ENCODE data around the gene NFASC.

Gene NFASC

DNA sequence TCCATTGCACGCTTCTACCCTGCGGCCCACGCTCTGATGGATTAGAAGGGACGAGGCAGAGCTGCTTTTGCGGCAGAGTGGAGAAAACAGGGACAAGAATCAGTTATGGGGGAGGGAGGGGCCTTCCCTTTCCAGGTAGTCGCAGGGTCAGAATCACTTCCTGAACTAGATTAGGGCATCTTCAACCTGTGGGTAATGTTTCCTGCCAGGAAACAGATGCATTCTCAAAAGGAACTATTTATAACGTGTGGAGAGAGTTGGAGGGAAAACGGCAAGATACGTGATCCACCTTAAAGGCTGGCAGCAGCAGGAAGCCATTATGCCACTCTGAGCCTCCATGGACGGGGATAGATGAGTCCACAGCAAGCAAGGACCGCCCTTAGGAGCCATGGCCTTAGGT is 112.5 kb downstream of the NFASC start:
- no peak for DNase-seq (ENCODE audit: low read depth in 3 of 3)

DNA sequence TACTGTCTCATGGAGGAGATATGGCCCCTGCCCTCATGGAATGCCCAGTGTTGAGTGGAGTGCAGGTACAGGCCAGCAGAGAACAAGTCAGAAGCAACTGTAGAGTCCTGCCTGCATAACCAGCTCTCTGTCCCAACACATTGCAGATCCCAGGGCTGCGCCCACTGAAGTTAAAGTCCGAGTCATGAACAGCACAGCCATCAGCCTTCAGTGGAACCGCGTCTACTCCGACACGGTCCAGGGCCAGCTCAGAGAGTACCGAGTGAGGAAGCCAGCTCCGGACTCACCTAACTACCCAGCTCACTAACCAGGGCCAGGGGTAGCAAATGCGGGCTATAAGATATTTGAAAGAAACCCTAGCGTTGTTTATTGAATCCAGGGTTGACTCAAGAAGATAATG is 113.2 kb downstream of the NFASC start:
- no peak for DNase-seq (ENCODE audit: low read depth in 3 of 3)

DNA sequence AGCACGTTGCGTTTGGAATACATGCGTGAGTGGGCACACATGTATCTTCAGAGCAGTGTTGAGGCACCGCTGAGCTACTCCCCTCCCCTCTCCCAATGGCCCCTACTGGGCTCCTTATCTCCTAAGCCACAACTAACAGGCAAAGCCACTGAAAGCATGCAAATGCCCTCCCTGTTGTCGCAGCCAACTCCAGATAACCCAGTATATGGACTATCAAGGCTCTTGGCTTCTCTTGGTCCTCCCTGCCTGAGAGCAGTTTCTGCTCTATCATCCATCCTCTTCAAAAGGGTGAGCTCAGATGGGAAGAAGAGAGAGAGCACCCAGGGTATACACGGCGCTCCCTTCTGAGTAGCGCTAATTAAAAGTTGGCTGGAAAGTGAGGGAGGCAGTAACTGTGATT is 113.8 kb downstream of the NFASC start:
- DNase-seq (ENCODE audit: low read depth in 3 of 3) = no peak

DNA sequence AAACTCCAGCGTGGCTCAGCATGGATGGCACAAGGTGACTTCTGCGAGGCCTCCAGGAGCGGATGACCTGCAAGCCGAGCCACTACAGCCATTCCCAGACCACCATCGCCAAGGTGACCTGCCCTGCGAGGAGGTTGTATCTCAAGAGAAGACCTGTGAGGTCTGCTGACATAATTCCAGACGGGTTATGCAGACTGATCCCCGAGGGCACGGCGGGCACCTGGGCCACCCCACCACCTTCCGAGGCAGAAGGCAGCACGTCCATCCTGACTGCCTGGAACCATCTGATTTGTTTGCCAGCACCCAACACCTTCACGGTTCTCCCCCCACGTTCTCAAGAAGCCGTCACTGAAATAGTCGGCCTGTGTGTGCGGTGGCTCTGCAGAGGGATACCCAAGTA is 115.5 kb downstream of the NFASC start:
- DNase-seq (ENCODE audit: low read depth in 3 of 3) = no peak

DNA sequence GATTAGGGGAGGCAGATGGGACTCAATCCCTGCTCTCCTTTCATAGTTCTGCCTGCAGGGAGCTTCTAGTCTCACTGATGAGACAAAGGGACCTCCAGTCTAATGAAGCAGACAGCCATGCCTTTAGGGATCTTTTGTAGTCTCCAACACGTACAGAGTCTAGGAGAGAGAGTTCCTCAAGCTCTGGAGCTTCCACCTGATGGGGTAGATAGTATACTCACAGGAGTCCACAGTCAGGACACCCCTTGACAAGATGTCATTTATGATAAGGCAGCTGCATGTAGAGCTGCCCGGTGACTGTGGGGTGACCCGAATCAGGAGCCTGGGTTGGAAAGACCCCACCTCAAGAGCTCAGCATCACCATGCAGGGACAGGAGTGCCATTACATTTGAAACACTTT is 117.0 kb downstream of the NFASC start:
- DNase-seq (ENCODE audit: low read depth in 3 of 3) = no peak

DNA sequence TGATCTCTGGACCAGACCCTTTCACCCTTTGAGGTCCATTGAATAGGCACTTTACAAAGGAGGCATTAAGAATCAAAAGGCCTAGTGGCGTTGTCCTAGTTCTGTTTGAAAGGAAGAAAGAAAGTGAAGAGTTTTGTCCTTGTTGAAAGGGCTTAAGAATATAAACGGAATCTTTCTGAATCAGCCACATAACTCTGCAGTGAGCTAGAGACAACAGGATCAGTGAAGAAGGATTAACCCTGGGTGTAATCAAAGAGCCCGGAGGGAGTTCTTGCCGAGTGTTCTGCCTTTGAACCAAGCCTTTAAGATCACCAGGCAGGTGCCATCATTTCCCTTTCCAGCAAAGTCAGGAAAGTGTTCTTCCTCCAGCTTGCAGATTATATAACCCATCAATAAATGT is 117.5 kb downstream of the NFASC start:
- no peak for DNase-seq (ENCODE audit: low read depth in 3 of 3)

DNA sequence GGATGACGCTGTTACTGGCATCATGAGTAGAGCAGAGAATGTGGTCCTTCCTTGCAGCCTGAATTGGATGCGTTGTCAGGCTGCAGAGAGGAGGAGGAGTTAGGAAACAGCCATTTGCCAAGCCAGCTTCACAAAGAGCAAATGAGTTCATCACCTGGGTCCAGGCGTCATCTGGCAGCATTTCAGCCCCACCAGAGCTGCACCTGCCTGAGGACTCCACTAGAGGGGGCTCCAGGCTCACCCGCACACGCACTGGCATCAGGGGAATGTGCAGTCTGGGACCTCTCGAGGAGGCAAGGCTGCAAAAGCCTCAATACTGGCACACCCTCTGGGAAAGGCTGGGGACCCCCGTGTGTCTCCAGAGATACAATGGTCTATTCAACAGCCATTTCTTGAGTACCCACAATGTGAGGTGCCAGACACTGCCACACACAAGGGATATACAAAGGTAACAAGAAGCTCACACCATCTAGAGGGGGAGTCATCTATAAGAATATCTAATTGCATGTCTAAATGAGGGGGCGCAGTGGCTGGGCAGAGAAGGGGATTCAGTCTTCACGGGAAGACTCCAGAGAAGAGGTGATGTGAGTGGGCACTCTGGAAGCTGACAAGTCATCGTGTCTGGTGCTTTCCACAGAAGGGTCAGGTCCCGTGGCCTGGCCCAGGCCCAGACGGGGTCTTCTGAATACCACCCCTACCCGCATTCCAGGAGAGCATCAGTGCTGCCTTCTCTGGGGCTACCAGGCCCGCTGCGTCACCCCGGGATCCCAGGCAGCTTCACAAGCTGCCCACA is 118.8 kb downstream of the NFASC start:
- peak in 2 of 3 experiments; percentile 27 to 55 for DNase-seq (ENCODE audit: low read depth in 3 of 3)

DNA sequence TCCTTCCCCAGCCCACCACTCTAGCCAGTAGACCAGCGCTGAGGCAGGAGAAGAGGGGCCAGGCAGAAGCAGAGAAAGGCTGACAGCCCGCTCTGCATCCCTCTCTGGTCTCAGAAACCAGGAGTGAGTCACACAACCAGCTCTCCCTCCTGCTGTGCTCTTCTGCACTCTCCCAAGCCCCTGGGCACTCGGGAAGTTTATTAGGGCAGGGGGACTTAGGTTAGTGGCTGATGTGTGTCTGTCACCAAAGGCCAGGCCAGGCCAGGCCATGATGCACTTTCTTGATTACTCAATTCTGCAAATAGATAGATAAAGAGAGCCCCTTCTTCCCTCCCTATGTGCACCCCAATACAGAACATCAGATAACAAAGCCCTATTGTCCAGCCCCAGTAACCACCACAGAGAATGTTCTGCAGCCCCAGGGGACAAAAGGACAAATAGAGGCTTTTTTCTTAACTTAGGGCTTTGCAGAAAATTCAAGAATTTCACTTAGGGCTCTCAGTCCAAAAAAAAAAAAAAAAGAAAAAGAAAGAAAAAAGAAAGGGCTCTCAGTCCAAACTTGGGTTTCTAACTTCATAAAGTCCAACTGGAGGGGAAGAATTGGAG is 119.5 kb downstream of the NFASC start:
- no peak for DNase-seq (ENCODE audit: low read depth in 3 of 3)

DNA sequence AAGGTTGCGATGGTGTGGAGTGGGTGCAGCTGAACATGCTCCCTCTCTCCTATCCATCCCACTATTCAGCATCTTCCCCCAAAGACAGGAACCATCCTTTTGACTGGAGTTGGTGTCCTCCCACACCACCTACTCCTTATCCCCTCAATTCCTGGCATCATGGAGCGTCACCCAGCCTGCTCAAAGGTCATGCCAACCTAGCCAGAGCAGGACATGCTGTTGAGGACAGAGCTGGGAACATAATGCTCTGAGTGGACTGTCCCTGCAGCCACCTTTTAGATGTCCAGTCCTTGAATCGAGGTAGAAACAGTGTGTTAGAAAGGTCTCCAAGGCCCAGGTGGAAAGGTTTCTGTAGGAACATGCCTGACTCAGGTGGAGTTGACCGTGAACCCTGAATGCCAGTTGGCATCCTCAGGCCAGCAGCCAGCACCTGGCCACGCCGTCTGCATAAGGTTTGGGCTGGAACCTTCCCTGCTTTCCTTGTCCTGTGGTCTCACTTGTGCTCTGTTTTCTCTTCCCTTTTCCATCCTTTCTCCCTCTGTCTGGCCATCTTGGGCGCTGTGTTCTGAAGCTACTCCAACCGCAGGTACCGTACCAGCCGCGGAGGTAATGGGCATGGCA is 120.2 kb downstream of the NFASC start:
- no peak for DNase-seq (ENCODE audit: low read depth in 3 of 3)

DNA sequence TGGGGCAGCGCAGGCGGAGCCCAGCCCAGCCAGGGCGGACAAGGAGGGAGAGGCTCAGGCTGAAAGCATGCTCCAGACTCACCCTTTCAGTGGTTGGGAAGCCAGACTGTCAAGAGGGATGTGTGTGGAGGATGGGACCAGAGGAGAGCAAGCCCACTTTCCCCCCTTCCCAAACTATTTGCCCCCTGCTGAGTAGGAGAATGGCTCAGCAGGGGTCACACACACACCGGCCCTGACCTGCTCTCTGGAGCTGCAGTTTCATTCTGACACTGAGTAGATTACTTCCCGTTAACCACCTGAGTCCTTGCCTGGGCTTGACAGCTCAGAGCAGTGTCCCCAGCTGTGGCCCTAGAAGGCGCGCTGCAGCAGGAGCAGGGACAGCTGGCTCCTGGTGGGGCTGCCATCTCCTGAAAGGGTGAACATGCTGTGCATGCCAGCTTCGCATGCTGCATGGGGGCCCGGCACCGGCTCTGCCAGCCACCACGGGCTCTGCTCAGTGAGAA is 120.7 kb downstream of the NFASC start:
- no peak for DNase-seq (ENCODE audit: low read depth in 3 of 3)

DNA sequence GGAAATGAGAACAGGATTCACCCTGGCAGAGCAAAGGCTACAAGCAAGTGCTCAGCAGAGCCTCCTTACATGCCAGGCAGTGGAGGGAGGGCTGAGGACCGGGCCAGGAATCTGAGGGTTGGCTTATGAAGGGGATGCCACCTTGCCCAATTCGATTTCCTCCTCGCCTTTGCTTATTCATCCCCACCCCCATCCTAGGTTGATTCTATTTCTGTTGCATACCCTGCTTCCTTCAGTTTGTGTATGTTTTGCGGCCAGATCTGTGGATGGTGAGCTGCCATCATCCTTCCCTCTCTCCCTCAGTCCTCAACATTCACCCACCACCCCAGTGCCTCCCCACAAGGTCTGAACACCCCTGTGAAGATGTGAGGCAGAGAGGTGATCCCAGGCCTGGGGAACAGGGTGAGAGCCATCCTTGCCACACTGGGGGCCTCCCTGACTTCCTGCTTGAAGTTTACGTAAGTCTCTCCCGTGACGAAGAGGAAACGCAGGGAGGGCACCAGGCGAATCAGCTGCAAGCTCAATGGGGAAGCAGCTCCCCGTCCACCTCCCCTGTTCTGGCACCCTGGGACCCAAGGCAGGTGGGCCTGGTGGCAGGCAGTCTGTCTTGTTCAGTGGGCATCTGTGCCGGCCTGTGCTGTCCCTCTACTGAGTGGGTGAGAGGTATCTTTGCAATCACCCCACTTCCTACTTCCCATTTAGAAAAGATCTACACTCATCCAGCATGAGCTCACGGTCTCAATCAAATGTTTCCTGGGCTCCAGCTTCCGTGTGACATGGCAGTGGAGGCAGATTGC is 121.7 kb downstream of the NFASC start:
- DNase-seq (ENCODE audit: low read depth in 3 of 3) = no peak

DNA sequence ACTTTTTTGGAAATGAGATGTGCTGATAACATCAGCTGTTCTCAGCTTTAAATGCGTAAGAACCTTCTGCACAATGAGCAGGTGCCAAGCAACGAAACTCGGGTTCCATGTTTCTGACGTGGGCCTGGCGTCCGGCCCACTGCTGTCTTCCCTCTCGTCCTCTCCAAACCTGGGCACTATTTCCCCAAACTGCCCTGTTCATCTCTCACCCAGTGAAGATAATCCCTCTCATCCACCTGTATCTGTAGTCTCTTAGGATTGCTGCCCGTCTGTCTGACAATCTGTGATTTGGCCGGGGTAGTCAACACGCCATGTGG is 122.3 kb downstream of the NFASC start:
- no peak for DNase-seq (ENCODE audit: low read depth in 3 of 3)

DNA sequence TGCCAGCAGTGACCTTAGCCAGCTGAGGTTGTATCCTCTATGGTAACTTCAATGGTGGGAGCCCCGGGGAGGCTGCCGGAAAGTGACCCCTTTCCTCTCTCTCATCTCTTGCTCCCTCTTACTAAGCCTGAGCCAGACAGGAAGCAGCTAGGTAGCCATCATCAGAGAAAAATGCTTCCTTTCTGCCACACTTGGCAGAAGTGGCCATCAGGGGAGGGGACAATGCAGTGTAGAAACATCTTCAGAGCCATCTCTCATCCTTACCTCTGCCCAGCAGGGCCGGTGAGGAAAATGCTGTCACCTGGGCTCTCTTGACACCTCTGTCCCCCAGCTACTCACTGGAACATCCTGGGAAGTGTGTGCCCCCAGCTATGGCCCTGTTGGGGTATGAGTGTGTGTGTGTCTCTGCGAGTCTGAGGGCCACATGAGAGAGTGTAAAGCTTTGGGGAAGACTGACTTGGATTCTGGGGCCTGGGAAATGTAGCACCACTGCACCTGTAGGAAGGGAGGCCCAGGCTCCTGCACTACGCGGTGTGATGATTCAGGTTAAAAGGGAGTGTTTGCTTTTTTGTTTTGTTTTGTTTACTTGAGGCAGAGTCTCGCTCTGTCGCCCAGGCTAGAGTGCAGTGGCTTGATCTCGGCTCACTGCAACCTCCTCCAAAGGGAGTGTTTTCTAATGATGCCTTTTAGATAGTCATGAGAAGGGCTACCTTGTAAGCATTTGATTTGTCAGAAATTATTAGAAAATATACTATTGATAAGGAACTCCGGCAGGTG is 123.6 kb downstream of the NFASC start:
- no peak for DNase-seq (ENCODE audit: low read depth in 3 of 3)

DNA sequence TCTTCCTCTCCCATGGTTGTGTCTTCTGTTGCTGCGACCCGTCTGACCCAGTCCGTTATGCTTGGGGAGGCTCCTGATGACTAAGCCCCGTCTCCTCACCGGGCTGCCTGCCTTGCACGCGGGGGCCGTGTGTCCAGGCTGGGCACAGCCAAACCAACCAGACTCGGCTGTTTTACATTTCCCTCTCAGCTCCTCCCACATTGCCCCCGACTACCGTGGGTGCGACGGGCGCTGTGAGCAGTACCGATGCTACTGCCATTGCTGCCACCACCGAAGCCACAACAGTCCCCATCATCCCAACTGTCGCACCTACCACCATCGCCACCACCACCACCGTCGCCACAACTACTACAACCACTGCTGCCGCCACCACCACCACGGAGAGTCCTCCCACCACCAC is 126.3 kb downstream of the NFASC start:
- no peak for DNase-seq (ENCODE audit: low read depth in 3 of 3)

DNA sequence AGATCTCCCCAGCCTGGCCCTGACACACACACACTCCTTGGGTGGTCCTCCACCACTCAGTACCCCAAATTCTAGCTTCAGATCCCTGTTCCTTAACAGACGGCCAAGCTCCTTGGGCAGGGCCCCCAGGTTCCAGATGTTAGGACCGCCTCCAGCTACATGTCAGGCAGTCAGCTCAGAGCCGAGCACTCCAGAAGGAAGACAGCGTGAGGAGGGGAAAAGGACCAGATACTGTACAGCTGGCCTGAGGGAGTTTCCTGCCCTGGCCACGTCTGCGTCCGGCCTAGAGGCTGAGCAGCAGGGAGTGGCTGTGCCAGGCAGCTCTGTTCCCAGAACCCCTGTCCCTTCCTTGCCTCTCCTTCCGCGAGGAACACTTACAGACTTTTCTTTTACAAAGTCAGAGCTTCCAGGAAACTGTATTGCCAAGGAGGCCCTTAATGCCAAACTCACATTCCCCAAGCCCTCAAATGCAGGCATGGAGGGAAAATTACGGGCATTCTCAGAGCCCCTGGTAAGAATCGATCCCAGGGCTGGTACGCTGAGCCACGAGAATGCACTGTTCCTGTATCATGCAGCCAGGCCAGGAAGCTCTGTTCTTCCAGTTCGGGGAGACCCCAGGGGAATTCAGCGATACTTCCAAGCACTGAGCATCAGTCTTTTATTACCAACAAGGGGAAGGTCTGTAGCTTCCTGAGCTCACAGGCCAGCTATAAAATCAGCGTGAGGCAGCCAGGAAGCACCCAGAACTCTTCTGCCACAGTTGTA is 127.1 kb downstream of the NFASC start:
- no peak for DNase-seq (ENCODE audit: low read depth in 3 of 3)

DNA sequence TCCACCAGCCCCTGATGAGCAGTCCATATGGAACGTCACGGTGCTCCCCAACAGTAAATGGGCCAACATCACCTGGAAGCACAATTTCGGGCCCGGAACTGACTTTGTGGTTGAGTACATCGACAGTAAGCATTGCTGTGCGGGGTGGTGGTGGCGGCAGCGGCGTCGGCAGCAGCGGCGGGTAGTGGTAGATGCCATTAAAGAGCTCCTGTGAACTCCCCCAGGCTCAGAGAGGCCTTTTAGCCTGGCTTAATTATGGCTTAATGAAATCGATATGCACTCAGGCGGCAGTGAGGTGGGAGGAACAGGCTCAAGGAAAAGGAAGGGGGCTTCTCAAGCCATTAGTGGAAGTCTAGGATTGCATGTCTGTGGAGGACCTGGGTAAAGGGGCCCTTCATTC is 130.5 kb downstream of the NFASC start:
- DNase-seq (ENCODE audit: low read depth in 3 of 3) = no peak

DNA sequence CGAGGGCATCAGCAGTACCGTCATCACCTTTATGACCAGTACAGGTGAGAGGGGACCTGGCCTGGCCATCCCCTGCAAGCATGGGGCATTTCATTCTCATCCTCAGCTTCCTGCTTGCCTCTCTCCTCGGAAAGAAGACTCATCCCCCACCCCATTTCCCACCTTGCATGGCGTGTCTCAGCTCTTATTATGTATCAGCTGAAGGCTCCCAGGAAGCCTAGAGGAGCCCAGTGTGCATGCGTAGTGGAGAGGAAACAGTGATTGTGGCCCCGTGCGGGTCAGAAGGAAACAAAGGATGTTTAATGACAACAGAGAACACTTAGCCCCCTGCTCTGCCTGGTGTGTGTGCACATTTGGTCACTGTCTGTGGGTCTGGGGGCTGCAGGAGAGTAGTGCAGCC is 132.0 kb downstream of the NFASC start:
- DNase-seq (ENCODE audit: low read depth in 3 of 3) = no peak

DNA sequence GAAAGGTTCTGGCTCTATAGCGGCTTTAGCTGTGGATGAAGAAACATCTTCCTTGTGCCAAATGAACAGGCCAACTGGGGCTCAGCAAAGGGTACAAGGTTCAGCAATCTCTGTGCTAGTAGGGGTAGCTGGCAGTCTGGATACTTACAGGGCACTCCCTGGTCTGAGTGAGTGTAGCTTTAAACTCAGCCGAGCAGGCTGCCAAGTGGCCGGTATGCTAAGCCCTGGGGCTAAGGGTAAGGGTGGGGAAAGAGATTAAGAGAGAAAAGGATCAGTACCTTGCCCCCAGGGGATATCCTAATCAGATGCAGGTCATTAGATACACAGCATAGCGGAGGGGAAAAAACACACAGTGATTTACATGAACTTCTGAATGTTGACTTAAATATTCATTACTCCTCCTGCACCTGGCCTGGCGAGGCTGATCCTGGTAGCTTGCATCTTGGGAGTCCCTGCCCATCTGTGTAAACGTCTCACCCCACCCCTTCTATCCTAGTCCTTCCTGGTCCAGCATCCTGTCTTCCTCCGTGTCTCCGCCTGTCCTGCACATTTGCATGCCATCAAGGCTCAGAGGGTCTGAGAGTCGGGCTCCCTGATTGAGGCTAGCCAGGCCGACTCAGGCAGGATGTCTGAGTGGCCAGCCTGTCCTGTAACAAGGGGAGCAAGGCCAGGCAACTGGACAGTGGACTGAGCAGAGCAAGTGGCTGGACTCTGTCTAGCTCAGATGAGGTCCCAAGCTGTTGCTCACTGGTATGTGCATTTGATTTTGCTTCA is 132.9 kb downstream of the NFASC start:
- no peak for DNase-seq (ENCODE audit: low read depth in 3 of 3)

DNA sequence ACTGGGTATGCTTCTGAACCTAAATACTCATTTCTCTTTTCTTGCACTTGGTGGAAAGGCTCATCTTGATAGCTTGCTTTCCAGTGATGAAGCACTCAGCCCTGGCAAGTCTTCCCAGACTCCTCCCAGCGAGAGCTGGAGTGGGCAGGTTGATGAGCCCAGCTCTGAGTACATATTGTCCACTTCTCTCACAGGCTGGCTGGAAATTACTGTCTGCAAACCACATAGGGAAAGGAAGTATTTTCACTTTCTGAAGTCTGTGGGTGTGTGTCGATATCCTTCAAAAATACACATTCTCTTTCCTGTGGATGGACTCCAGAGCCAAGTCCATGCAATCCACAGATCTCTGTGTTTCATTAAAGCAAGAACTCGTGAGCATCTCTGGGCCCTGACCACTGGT is 133.7 kb downstream of the NFASC start:
- no peak for DNase-seq (ENCODE audit: low read depth in 3 of 3)

DNA sequence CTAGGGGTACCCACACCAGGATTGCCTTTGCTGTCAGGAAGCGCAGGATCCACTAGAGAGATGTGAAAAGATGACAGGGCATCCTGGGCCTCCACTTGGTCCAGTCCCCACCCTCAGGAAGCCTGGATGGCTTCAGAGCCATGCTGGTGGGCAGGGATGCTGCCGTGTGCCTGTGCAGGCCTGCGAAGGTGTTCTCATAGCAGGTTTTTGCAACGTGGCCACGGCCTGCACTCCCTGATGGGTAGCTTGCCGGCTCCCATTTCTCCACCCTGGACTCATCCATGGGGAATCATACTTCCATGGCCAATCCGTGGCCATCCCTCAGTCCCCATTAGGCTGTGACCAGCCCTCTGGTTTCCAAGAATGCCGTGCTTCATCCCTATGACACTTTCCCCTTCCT is 138.2 kb downstream of the NFASC start:
- DNase-seq (ENCODE audit: low read depth in 3 of 3) = no peak
